Measurements from ENCODE around the gene LGSN.

- TF ChIP-seq CTCF (IDR thresholded peaks at IDR 0.05; ENCODE audit: extremely low read depth in 1 of 2, insufficient read depth in 1 of 2, low read depth in 1 of 2, low read length in 2 of 2) (no peak), POLR2AphosphoS5 (IDR thresholded peaks at IDR 0.05; ENCODE audit: insufficient read depth, low read depth, low read length) (no peak), POLR2A (IDR thresholded peaks at IDR 0.05; ENCODE audit: low read depth, low read length) (no peak), EZH2 (IDR thresholded peaks at IDR 0.05; ENCODE audit: borderline replicate concordance, low read depth, low read length, severe bottlenecking) (no peak)
Measured at GRCh38 chr6:63347599-63347998, 27.8 kb upstream of the LGSN start.
